ENCODE results near the gene SLC12A1.

Gene SLC12A1

GRCh38 chr15:48205981-48206380, at the start of gene SLC12A1:
TSS of gene SLC12A1 (plus strand) at chr15:48206302. CDS start at chr15:48207720, 1,418 bp downstream.
- DNase-seq (ENCODE audit: low read depth), result no peak

- DNase-seq (ENCODE audit: low read depth), result no peak
These were observed 37.5 kb upstream of the SLC12A1 start for GRCh38 chr15:48168616-48169015.

- no peak for DNase-seq (ENCODE audit: low read depth)
These were observed 35.1 kb upstream of the SLC12A1 start for GRCh38 chr15:48170981-48171380.

- no peak for DNase-seq (ENCODE audit: low read depth)
These were observed 31.0 kb upstream of the SLC12A1 start for GRCh38 chr15:48175126-48175525.

- peak; percentile 52 for DNase-seq (ENCODE audit: low read depth)
These were observed 30.0 kb upstream of the SLC12A1 start for GRCh38 chr15:48176112-48176511.

- DNase-seq (ENCODE audit: low read depth), result no peak
These were observed 29.1 kb upstream of the SLC12A1 start for GRCh38 chr15:48176957-48177356.

GRCh38 chr15:48177383-48177765, 28.7 kb upstream of the SLC12A1 start:
- DNase-seq (ENCODE audit: low read depth), result peak; percentile 68

- DNase-seq (ENCODE audit: low read depth), result peak; percentile 76
These were observed 28.1 kb upstream of the SLC12A1 start, which contains the start of gene MYEF2 for GRCh38 chr15:48177766-48178647. TSS of gene MYEF2 (minus strand) at chr15:48178295. CDS start at chr15:48178237, 58 bp downstream.

- DNase-seq (ENCODE audit: low read depth), result peak; percentile 7
These were observed 27.5 kb upstream of the SLC12A1 start for GRCh38 chr15:48178648-48178931.

- no peak for DNase-seq (ENCODE audit: low read depth)
These were observed 23.4 kb upstream of the SLC12A1 start for GRCh38 chr15:48182749-48183148.

- no peak for DNase-seq (ENCODE audit: low read depth)
These were observed 20.6 kb upstream of the SLC12A1 start for GRCh38 chr15:48185529-48185928.

GRCh38 chr15:48186271-48186670, 19.8 kb upstream of the SLC12A1 start:
- no peak for DNase-seq (ENCODE audit: low read depth)

GRCh38 chr15:48190932-48191573, 15.0 kb upstream of the SLC12A1 start:
- peak; percentile 61 for DNase-seq (ENCODE audit: low read depth)

GRCh38 chr15:48191574-48192225, 14.4 kb upstream of the SLC12A1 start, which contains the start of gene CTXN2:
TSS of gene CTXN2 (plus strand) at chr15:48191665. CDS start at chr15:48201301, 9,636 bp downstream.
- DNase-seq (ENCODE audit: low read depth), result no peak

- DNase-seq (ENCODE audit: low read depth), result no peak
These were observed 4.0 kb upstream of the SLC12A1 start for GRCh38 chr15:48202068-48202467.

- no peak for DNase-seq (ENCODE audit: low read depth)
These were observed 15.2 kb downstream of the SLC12A1 start for GRCh38 chr15:48221261-48221660.

- no peak for DNase-seq (ENCODE audit: low read depth)
These were observed 15.8 kb downstream of the SLC12A1 start for GRCh38 chr15:48221885-48222284.

GRCh38 chr15:48222627-48223026, 16.5 kb downstream of the SLC12A1 start:
- DNase-seq (ENCODE audit: low read depth), result no peak

GRCh38 chr15:48225771-48226170, 19.7 kb downstream of the SLC12A1 start:
- no peak for DNase-seq (ENCODE audit: low read depth)

- no peak for DNase-seq (ENCODE audit: low read depth)
These were observed 24.4 kb downstream of the SLC12A1 start for GRCh38 chr15:48230498-48230897.

- no peak for DNase-seq (ENCODE audit: low read depth)
These were observed 27.1 kb downstream of the SLC12A1 start for GRCh38 chr15:48233246-48233645.

- DNase-seq (ENCODE audit: low read depth), result no peak
These were observed 33.2 kb downstream of the SLC12A1 start for GRCh38 chr15:48239334-48239733.

- DNase-seq (ENCODE audit: low read depth), result no peak
These were observed 35.9 kb downstream of the SLC12A1 start for GRCh38 chr15:48242015-48242414.

Measured in ELR (cell line).